SK-N-SH (cell line): ENCODE data around the gene PPP1R37. TPM values are rescaled to one million over a fixed set of nuclear protein-coding genes. Genes with fewer than 3 reads are reported as not detected.

ENCODE experiments used
- CTCF ChIA-PET: fragments of 300-600, 350-600 bp; formaldehyde crosslinking; extraction: SDS; loops from one replicate; lab custom pipeline; 2021; lab: Yijun Ruan, JAX
- POLR2A ChIA-PET: fragments of 350-600 bp; sonication (Branson Sonifier 250); formaldehyde crosslinking; extraction: SDS; loops from one replicate; lab custom pipeline; 2020; ENCODE audit warnings: antibody characterized with exemption, inconsistent platforms; lab: Yijun Ruan, JAX
- DNase-seq: peaks from one replicate; pipeline ENCODE4 v3.0.0; 2012
- H2AFZ ChIP-seq: fragments of 200-600 bp; sonication (generic); 2 replicates; pipeline ENCODE4 v1.8.1; 2016; ENCODE audit warnings: antibody characterized with exemption, mild to moderate bottlenecking, low read depth
- H3F3A ChIP-seq: fragments of 200-600 bp; sonication (generic); replicated peaks from 2 replicates; pipeline ENCODE3; 2016; ENCODE audit warnings: antibody characterized with exemption, mild to moderate bottlenecking; ENCODE audit not compliant: insufficient read depth
- H3K27ac ChIP-seq, 2 experiments: fragments of 200-500 bp in 1 of 2; fragments of 200-600 bp in 1 of 2; sonication (Bioruptor generic) in 1 of 2; sonication (generic), shearing (Covaris generic) in 1 of 2; 2 replicates each; pipeline versions ENCODE4 v1.5.1 to v1.6.1; 2014 to 2016; ENCODE audit warnings: low read depth in 2 of 2, inconsistent platforms in 1 of 2, low read length in 1 of 2, mild to moderate bottlenecking in 1 of 2, mixed read lengths in 1 of 2
- H3K27me3 ChIP-seq: fragments of 200-600 bp; sonication (generic), shearing (Covaris generic); 2 replicates; pipeline ENCODE4 v1.6.1; 2016; ENCODE audit warnings: mixed run types; ENCODE audit not compliant: insufficient read depth
- H3K36me3 ChIP-seq, 2 experiments: fragments of 200-500 bp in 1 of 2; fragments of 200-600 bp in 1 of 2; sonication (Bioruptor generic) in 1 of 2; sonication (generic) in 1 of 2; replicated peaks in 1 of 2; 2 replicates each; pipeline versions ENCODE3 to v1.5.1; 2014 to 2016; ENCODE audit warnings: low read length in 1 of 2, mild to moderate bottlenecking in 1 of 2; ENCODE audit not compliant: insufficient read depth in 2 of 2, control insufficient read depth in 1 of 2
- H3K4me1 ChIP-seq, 2 experiments: fragments of 200-500 bp in 1 of 2; fragments of 200-600 bp in 1 of 2; sonication (Bioruptor generic) in 1 of 2; sonication (generic), shearing (Covaris generic) in 1 of 2; 2 replicates each; pipeline versions ENCODE4 v1.5.1 to v1.6.1; 2014 to 2016; ENCODE audit warnings: low read depth in 1 of 2, low read length in 1 of 2, mixed run types in 1 of 2; ENCODE audit not compliant: insufficient read depth in 2 of 2, control insufficient read depth in 1 of 2
- H3K4me2 ChIP-seq: fragments of 200-600 bp; sonication (generic), shearing (Covaris generic); 2 replicates; pipeline ENCODE4 v1.6.1; 2017; ENCODE audit warnings: mixed run types
- H3K4me3 ChIP-seq, 2 experiments: fragments of 200-500 bp in 1 of 2; fragments of 200-600 bp in 1 of 2; sonication (Bioruptor generic) in 1 of 2; sonication (generic), shearing (Covaris generic) in 1 of 2; 2 replicates each; pipeline versions ENCODE4 v1.5.1 to v1.8.1; 2014 to 2016; ENCODE audit warnings: low read depth in 2 of 2, inconsistent platforms in 1 of 2, low read length in 1 of 2, mild to moderate bottlenecking in 1 of 2, mixed read lengths in 1 of 2, moderate library complexity in 1 of 2
- H3K79me2 ChIP-seq: fragments of 200-600 bp; sonication (generic); 2 replicates; pipeline ENCODE4 v1.8.1; 2017; ENCODE audit warnings: mild to moderate bottlenecking; ENCODE audit not compliant: insufficient read depth
- H3K9ac ChIP-seq: fragments of 200-600 bp; sonication (generic); 2 replicates; pipeline ENCODE4 v1.6.1; 2017; ENCODE audit warnings: mixed run types
- H3K9me2 ChIP-seq: fragments of 200-600 bp; sonication (generic); 2 replicates; pipeline ENCODE4 v1.6.1; 2017; ENCODE audit warnings: mixed run types
- H3K9me3 ChIP-seq: fragments of 200-600 bp; sonication (generic); 2 replicates; pipeline ENCODE4 v1.6.1; 2017; ENCODE audit warnings: mixed run types, mild to moderate bottlenecking, moderate library complexity
- H4K20me1 ChIP-seq: fragments of 200-600 bp; sonication (generic); 2 replicates; pipeline ENCODE4 v1.6.1; 2017; ENCODE audit warnings: mild to moderate bottlenecking, mixed run types; ENCODE audit not compliant: insufficient read depth
- GABPA ChIP-seq: IDR thresholded peaks from 2 replicates; pipeline ENCODE4 v1.4.0; 2012; ENCODE audit warnings: low read depth, mild to moderate bottlenecking
- MAX ChIP-seq: IDR thresholded peaks from 2 replicates; pipeline ENCODE4 v1.4.0; 2012; ENCODE audit warnings: low read depth
- MXI1 ChIP-seq: IDR thresholded peaks from 2 replicates; pipeline ENCODE4 v1.6.1; 2012; ENCODE audit warnings: mild to moderate bottlenecking, low read depth, low read length, improper control_type of control experiment
- NRF1 ChIP-seq: IDR thresholded peaks from 2 replicates; pipeline ENCODE4 v1.6.1; 2012; ENCODE audit warnings: low read depth, mild to moderate bottlenecking, low read length
- PBX3 ChIP-seq: IDR thresholded peaks from 2 replicates; pipeline ENCODE4; 2012
- POLR2AphosphoS5 ChIP-seq: IDR thresholded peaks from 2 replicates; pipeline ENCODE4 v1.6.1; 2012; ENCODE audit warnings: low read depth, low read length
- TCF12 ChIP-seq: IDR thresholded peaks from 2 replicates; pipeline ENCODE4 v1.4.0; 2012
- YY1 ChIP-seq: IDR thresholded peaks from 2 replicates; pipeline ENCODE4 v1.4.0; 2012; ENCODE audit warnings: low read depth, mild to moderate bottlenecking
- WGBS: methylation state at CpG from one replicate; pipeline ENCODE4 v1.1.6; 2017; ENCODE audit warnings: low lambda C conversion rate; 5-methylcytosine and 5-hydroxymethylcytosine counted together
- polyA plus RNA-seq, 3 experiments: library from polyadenylated mRNA; depleted of rRNA; stranded (reverse); fragments of >200 nt; gene quantifications; 2 replicates each; pipeline ENCODE4 v1.2.3, GENCODE V29; 2012

Gene PPP1R37
- polyA plus RNA-seq, 1 of the 3 experiments (the other 2 are of a cell fraction), result 24.4 TPM

- Histone ChIP-seq H3K4me1 (peaks cover 0 to 17% of the 10 kb centered on the region in 2 experiments; a peak in 1 of 4 replicates), H3K4me3 (peak overlapping the region in 1 of 2 experiments; percentile 21; a peak in 1 of 4 replicates), H3K9me3 (no peaks in the 10 kb centered on the region), H3F3A (no peaks in the 10 kb centered on the region), H4K20me1 (no peaks in the 10 kb centered on the region), H3K36me3 (no peaks in the 10 kb centered on the region), H3K9ac (no peak overlapping the region), H3K27ac (no peak overlapping the region), H2AFZ (no peak overlapping the region), H3K9me2 (no peaks in the 10 kb centered on the region), H3K79me2 (no peaks in the 10 kb centered on the region), H3K4me2 (no peak overlapping the region), H3K27me3 (no peaks in the 10 kb centered on the region; the same call in 1 of the 2 replicates)
- CTCF ChIA-PET, result interaction anchor here (0.8 to 4.1 kb wide), 8 partner anchors 9 to 186 kb away, joined by 3 to 21 read pairs (median 5); no protein-coding TSS in a partner anchor
- WGBS, result 23% methylated on average over 21 of the region's 69 CpGs
- peak; percentile 53; the same call in 1 of the 2 replicates for TF ChIP-seq MAX
- TF ChIP-seq MXI1, result 0 out of 2 replicates have a peak, but pooled peaks have one; percentile 42
- no peak for TF ChIP-seq NRF1
- peak; percentile 91 for DNase-seq
- POLR2A ChIA-PET, result interaction anchor here (1.0 kb wide), 1 partner anchor 16 kb away, joined by 3 read pairs; no protein-coding TSS in a partner anchor
Measured at GRCh38 chr19:45153339-45154063, 60.5 kb downstream of the PPP1R37 start.

GRCh38 chr19:45154064-45154827 is 61.3 kb downstream of the PPP1R37 start:
- TF ChIP-seq POLR2AphosphoS5 (no peak), TCF12 (no peak), GABPA (no peak), PBX3 (no peak), YY1 (no peak)
- Histone ChIP-seq H2AFZ (no peak overlapping the region), H4K20me1 (no peaks in the 10 kb centered on the region), H3K79me2 (no peaks in the 10 kb centered on the region), H3K4me1 (peaks cover 0 to 17% of the 10 kb centered on the region in 2 experiments; a peak in 1 of 4 replicates), H3K9me3 (no peaks in the 10 kb centered on the region), H3K36me3 (no peaks in the 10 kb centered on the region), H3K4me2 (no peak overlapping the region), H3K9me2 (no peaks in the 10 kb centered on the region), H3K4me3 (peak overlapping the region in 1 of 2 experiments; percentile 21; a peak in 1 of 4 replicates), H3K27me3 (no peaks in the 10 kb centered on the region; the same call in 1 of the 2 replicates), H3F3A (no peaks in the 10 kb centered on the region), H3K9ac (no peak overlapping the region), H3K27ac (no peak overlapping the region)
- 67% methylated on average over 14 of the region's 19 CpGs for WGBS
- ChIA-PET CTCF (interaction anchor here (0.9 to 1.0 kb wide), 2 partner anchors 9 to 94 kb away, joined by 3 to 6 read pairs; no protein-coding TSS in a partner anchor), POLR2A (interaction anchor here (1.0 kb wide), 1 partner anchor 17 kb away, joined by 3 read pairs; no protein-coding TSS in a partner anchor)
- no peak for DNase-seq
